ENCODE results near the gene CPPED1.

DNA sequence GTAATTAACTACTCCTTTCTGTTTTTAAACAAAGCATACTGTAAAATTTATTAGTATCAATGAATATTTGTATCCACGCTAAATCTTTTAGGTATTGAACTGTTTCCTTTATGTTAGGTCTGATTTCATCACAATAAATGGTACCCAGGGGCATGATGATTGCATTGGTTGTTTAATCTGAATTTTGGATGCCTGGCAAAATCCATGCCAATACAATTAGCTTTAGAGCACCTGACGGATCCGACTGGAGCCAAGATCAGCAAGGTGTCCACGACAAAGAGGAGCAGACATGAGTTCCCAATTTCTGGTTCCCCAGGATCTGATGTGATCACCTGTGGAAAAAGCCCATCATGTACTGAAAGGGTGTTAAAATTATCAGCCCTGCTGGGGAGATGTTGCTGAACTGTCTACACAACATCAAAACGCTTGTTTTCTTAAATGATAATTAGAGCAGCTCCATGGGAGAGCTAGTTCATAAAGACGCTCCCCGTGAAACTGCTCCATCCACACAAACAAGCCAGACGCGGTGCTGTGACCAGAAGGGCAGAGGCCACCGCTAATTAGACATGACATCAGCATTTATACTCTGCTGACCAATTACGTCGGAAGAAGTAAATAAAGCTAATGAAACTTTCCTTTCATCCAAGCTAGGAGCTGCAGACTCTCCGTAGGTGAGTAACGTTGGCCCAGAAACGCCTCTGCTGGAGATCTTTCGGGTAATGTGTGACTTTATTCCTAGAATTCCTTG lies 151.7 kb downstream of the CPPED1 start:
- TF ChIP-seq EZH2 (IDR thresholded peaks at IDR 0.05; ENCODE audit: low read length, unreplicated experiment), result no peak
- TF ChIP-seq, protein P1, sequence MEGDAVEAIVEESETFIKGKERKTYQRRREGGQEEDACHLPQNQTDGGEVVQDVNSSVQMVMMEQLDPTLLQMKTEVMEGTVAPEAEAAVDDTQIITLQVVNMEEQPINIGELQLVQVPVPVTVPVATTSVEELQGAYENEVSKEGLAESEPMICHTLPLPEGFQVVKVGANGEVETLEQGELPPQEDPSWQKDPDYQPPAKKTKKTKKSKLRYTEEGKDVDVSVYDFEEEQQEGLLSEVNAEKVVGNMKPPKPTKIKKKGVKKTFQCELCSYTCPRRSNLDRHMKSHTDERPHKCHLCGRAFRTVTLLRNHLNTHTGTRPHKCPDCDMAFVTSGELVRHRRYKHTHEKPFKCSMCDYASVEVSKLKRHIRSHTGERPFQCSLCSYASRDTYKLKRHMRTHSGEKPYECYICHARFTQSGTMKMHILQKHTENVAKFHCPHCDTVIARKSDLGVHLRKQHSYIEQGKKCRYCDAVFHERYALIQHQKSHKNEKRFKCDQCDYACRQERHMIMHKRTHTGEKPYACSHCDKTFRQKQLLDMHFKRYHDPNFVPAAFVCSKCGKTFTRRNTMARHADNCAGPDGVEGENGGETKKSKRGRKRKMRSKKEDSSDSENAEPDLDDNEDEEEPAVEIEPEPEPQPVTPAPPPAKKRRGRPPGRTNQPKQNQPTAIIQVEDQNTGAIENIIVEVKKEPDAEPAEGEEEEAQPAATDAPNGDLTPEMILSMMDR (conservative IDR thresholded peaks at IDR 0.05; ENCODE audit: low read depth, low read length), result no peak
- TF ChIP-seq EZH2phosphoT487 (IDR thresholded peaks at IDR 0.05; ENCODE audit: borderline replicate concordance, low read length), result no peak
